ENCODE results near the gene CFAP47. TPM values are rescaled to one million over a fixed set of nuclear protein-coding genes. Genes with fewer than 3 reads are reported as not detected.

CFAP47 gene
- total RNA-seq, 1 experiment from 2014 or later: 0.21 TPM

- Mint-ChIP-seq H3K27ac (ENCODE audit: unreplicated experiment) (no peak overlapping the region), H3K4me3 (ENCODE audit: low read depth, unreplicated experiment) (no peak overlapping the region), H3K9me3 (ENCODE audit: low read depth, unreplicated experiment) (no peaks in the 10 kb centered on the region), H3K4me1 (ENCODE audit: low read depth, unreplicated experiment) (no peaks in the 10 kb centered on the region), H3K36me3 (ENCODE audit: insufficient read depth, unreplicated experiment) (peaks cover 3% of the 10 kb centered on the region), H3K27me3 (ENCODE audit: unreplicated experiment) (no peaks in the 10 kb centered on the region)
- intact Hi-C loops (cut with micrococcal nuclease; ENCODE audit: unreplicated experiment): no loop called here
- no peak for TF ChIP-seq CTCF (IDR thresholded peaks at IDR 0.05; ENCODE audit: unreplicated experiment)
- BruUV-seq (replicated peaks): no TSS peak
- CTCF ChIA-PET: no interaction called here
- DNase-seq: no peak
Measured at GRCh38 chrX:36266155-36266554, 346.6 kb downstream of the CFAP47 start.

GRCh38 chrX:36310136-36310535, 390.6 kb downstream of the CFAP47 start:
- H3K4me1 Mint-ChIP-seq (ENCODE audit: low read depth, unreplicated experiment): no peaks in the 10 kb centered on the region
- DNase-seq: no peak
- H3K36me3 Mint-ChIP-seq (ENCODE audit: insufficient read depth, unreplicated experiment): no peaks in the 10 kb centered on the region
- H3K27ac Mint-ChIP-seq (ENCODE audit: unreplicated experiment): no peak overlapping the region
- CTCF ChIA-PET: no interaction called here
- intact Hi-C loops (cut with micrococcal nuclease; ENCODE audit: unreplicated experiment): no loop called here
- TF ChIP-seq CTCF (IDR thresholded peaks at IDR 0.05; ENCODE audit: unreplicated experiment): no peak
- no peak overlapping the region for H3K4me3 Mint-ChIP-seq (ENCODE audit: low read depth, unreplicated experiment)
- H3K27me3 Mint-ChIP-seq (ENCODE audit: unreplicated experiment): no peaks in the 10 kb centered on the region
- no peaks in the 10 kb centered on the region for H3K9me3 Mint-ChIP-seq (ENCODE audit: low read depth, unreplicated experiment)
- no TSS peak for BruUV-seq (replicated peaks)

- intact Hi-C loops (cut with micrococcal nuclease; ENCODE audit: unreplicated experiment): no loop called here
- no peak for DNase-seq
- no TSS peak for BruUV-seq (replicated peaks)
- Mint-ChIP-seq H3K27ac (ENCODE audit: unreplicated experiment) (no peak overlapping the region), H3K4me1 (ENCODE audit: low read depth, unreplicated experiment) (no peaks in the 10 kb centered on the region), H3K4me3 (ENCODE audit: low read depth, unreplicated experiment) (no peak overlapping the region), H3K9me3 (ENCODE audit: low read depth, unreplicated experiment) (no peaks in the 10 kb centered on the region), H3K27me3 (ENCODE audit: unreplicated experiment) (no peaks in the 10 kb centered on the region), H3K36me3 (ENCODE audit: insufficient read depth, unreplicated experiment) (no peaks in the 10 kb centered on the region)
- CTCF ChIA-PET: no interaction called here
- no peak for TF ChIP-seq CTCF (IDR thresholded peaks at IDR 0.05; ENCODE audit: unreplicated experiment)
Measured at GRCh38 chrX:36314303-36314702, 394.8 kb downstream of the CFAP47 start.

- H3K27ac Mint-ChIP-seq (ENCODE audit: unreplicated experiment): no peak overlapping the region
- no peaks in the 10 kb centered on the region for H3K9me3 Mint-ChIP-seq (ENCODE audit: low read depth, unreplicated experiment)
- no peaks in the 10 kb centered on the region for H3K27me3 Mint-ChIP-seq (ENCODE audit: unreplicated experiment)
- BruUV-seq (replicated peaks): no TSS peak
- no peaks in the 10 kb centered on the region for H3K36me3 Mint-ChIP-seq (ENCODE audit: insufficient read depth, unreplicated experiment)
- no peak for DNase-seq
- no peak for TF ChIP-seq CTCF (IDR thresholded peaks at IDR 0.05; ENCODE audit: unreplicated experiment)
- CTCF ChIA-PET: no interaction called here
- peaks cover 8% of the 10 kb centered on the region for H3K4me1 Mint-ChIP-seq (ENCODE audit: low read depth, unreplicated experiment)
- intact Hi-C loops (cut with micrococcal nuclease; ENCODE audit: unreplicated experiment): no loop called here
- H3K4me3 Mint-ChIP-seq (ENCODE audit: low read depth, unreplicated experiment): no peak overlapping the region
Measured at GRCh38 chrX:36334572-36334971, 415.0 kb downstream of the CFAP47 start.

- H3K4me1 Mint-ChIP-seq (ENCODE audit: low read depth, unreplicated experiment): peaks cover 8% of the 10 kb centered on the region
- H3K4me3 Mint-ChIP-seq (ENCODE audit: low read depth, unreplicated experiment): no peak overlapping the region
- intact Hi-C loops (cut with micrococcal nuclease; ENCODE audit: unreplicated experiment): no loop called here
- CTCF ChIA-PET: no interaction called here
- no peaks in the 10 kb centered on the region for H3K36me3 Mint-ChIP-seq (ENCODE audit: insufficient read depth, unreplicated experiment)
- H3K27me3 Mint-ChIP-seq (ENCODE audit: unreplicated experiment): no peaks in the 10 kb centered on the region
- no peaks in the 10 kb centered on the region for H3K9me3 Mint-ChIP-seq (ENCODE audit: low read depth, unreplicated experiment)
- no TSS peak for BruUV-seq (replicated peaks)
- no peak for DNase-seq
- no peak for TF ChIP-seq CTCF (IDR thresholded peaks at IDR 0.05; ENCODE audit: unreplicated experiment)
- no peak overlapping the region for H3K27ac Mint-ChIP-seq (ENCODE audit: unreplicated experiment)
Measured at GRCh38 chrX:36336751-36337150, 417.2 kb downstream of the CFAP47 start.

All from Calu3 (cell line).